Endothelial cell (in vitro differentiated cells): ENCODE data around the gene MED27. TPM values are rescaled to one million over a fixed set of nuclear protein-coding genes. Genes with fewer than 3 reads are reported as not detected.

Experiments used
- DNase-seq: peaks from one replicate; pipeline ENCODE4 v3.0.0; 2021; ENCODE audit warnings: low spot score
- H3K27ac Mint-ChIP-seq: one replicate; pipeline ENCODE4 v1.8.0; 2021; ENCODE audit warnings: mixed read lengths, inconsistent platforms; ENCODE audit not compliant: unreplicated experiment
- H3K27me3 Mint-ChIP-seq: one replicate; pipeline ENCODE4 v1.8.0; 2021; ENCODE audit warnings: mild to moderate bottlenecking, moderate library complexity, mixed read lengths, inconsistent platforms; ENCODE audit not compliant: unreplicated experiment
- H3K36me3 Mint-ChIP-seq: one replicate; pipeline ENCODE4 v1.8.0; 2021; ENCODE audit warnings: mild to moderate bottlenecking, low read depth, mixed read lengths, inconsistent platforms; ENCODE audit not compliant: unreplicated experiment
- H3K4me1 Mint-ChIP-seq: one replicate; pipeline ENCODE4 v1.8.0; 2021; ENCODE audit warnings: mild to moderate bottlenecking, mixed read lengths, inconsistent platforms; ENCODE audit not compliant: unreplicated experiment
- H3K4me3 Mint-ChIP-seq: one replicate; pipeline ENCODE4 v1.8.0; 2021; ENCODE audit warnings: mild to moderate bottlenecking, mixed read lengths, inconsistent platforms; ENCODE audit not compliant: unreplicated experiment
- H3K9me3 Mint-ChIP-seq: one replicate; pipeline ENCODE4 v1.8.0; 2021; ENCODE audit warnings: mixed read lengths, inconsistent platforms; ENCODE audit not compliant: unreplicated experiment
- CTCF ChIP-seq: fragments of 200-600 bp; sonication (generic); IDR thresholded peaks from one replicate; pipeline ENCODE4 v1.5.0; 2021; ENCODE audit warnings: antibody characterized with exemption; ENCODE audit not compliant: unreplicated experiment
- total RNA-seq: library from RNA; stranded (reverse); fragmentation: NEBNext Ultra II Directional; extraction: Animal tissue kit (Norgen Biotek cat#: 25700); gene quantifications from one replicate; pipeline ENCODE4 v1.2.1, GENCODE V29; 2021; ENCODE audit not compliant: unreplicated experiment

MED27 gene
- total RNA-seq, 1 donor from 2014 or later: 24.0 TPM

- no peak overlapping the region for H3K4me3 Mint-ChIP-seq
Observed at GRCh38 chr9:131872702-131873101, 207.0 kb downstream of the MED27 start.

GRCh38 chr9:131872006-131872405 is 207.7 kb downstream of the MED27 start:
- peaks cover 2% of the 10 kb centered on the region for H3K27me3 Mint-ChIP-seq
- DNase-seq: peak; percentile 24
- TF ChIP-seq CTCF: peak; percentile 63
- H3K4me1 Mint-ChIP-seq: peaks cover 3% of the 10 kb centered on the region
- H3K36me3 Mint-ChIP-seq: peaks cover 5% of the 10 kb centered on the region
- no peaks in the 10 kb centered on the region for H3K9me3 Mint-ChIP-seq
- no peak overlapping the region for H3K27ac Mint-ChIP-seq
- no peak overlapping the region for H3K4me3 Mint-ChIP-seq

More at GRCh38 chr9:131872702-131873101, 207.0 kb downstream of the MED27 start:
- DNase-seq: no peak
- Mint-ChIP-seq H3K9me3 (no peaks in the 10 kb centered on the region), H3K27ac (no peak overlapping the region), H3K4me1 (peaks cover 3% of the 10 kb centered on the region), H3K36me3 (peaks cover 5% of the 10 kb centered on the region), H3K27me3 (peaks cover 2% of the 10 kb centered on the region)
- TF ChIP-seq CTCF: no peak

DNA sequence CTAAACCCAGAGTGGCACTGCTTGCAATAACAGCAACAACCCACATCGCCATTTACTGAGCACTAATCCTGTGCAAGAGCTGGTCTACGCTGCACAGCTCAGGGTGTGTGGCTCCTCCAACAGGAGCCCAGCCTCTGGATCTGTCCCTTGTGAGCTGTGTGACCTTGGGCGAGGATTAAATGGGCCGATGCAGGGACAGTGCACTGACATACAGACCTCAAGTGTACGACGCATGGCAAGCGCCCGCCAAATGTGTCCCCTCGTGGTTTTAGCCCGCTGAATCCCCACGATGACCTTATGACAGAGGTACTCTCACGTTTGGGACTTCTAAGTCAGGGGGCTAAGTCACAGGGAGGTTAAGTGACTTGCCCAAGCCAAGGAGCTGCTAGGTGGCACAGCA is 209.5 kb downstream of the MED27 start:
- H3K9me3 Mint-ChIP-seq: no peaks in the 10 kb centered on the region

GRCh38 chr9:131869348-131869747 is 210.3 kb downstream of the MED27 start:
- H3K27me3 Mint-ChIP-seq: peaks cover 2% of the 10 kb centered on the region
- H3K27ac Mint-ChIP-seq: no peak overlapping the region
- peaks cover 3% of the 10 kb centered on the region for H3K4me1 Mint-ChIP-seq
- no peak for TF ChIP-seq CTCF
- H3K4me3 Mint-ChIP-seq: no peak overlapping the region
- H3K36me3 Mint-ChIP-seq: peaks cover 5% of the 10 kb centered on the region
- no peaks in the 10 kb centered on the region for H3K9me3 Mint-ChIP-seq
- no peak for DNase-seq

More for the DNA sequence above, 209.5 kb downstream of the MED27 start:
- H3K4me3 Mint-ChIP-seq: no peak overlapping the region
- H3K27me3 Mint-ChIP-seq: peaks cover 2% of the 10 kb centered on the region
- H3K36me3 Mint-ChIP-seq: peaks cover 5% of the 10 kb centered on the region
- no peak for TF ChIP-seq CTCF
- no peak for DNase-seq
- no peak overlapping the region for H3K27ac Mint-ChIP-seq
- peaks cover 3% of the 10 kb centered on the region for H3K4me1 Mint-ChIP-seq

DNA sequence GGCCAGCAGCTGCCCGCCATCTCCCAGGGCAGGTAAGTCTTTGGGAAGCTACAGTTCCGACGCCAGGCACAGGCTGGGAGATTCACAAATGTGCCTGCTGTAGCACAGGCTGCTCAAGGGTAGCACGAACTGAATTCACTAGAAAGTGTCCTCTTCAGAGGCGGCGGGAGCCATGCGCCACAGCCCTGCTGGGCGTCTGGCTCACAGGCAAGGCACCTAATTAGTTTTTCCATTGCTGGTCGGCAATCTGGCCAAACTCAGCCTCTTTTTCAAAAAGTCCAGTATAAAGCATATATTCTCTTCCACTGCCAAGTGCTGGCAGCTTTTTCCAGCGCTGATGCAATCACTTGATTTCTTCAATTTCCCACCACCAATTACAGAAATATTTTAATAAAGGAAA is 210.9 kb downstream of the MED27 start:
- no peak overlapping the region for H3K4me3 Mint-ChIP-seq
- H3K27me3 Mint-ChIP-seq: peaks cover 2% of the 10 kb centered on the region
- no peak for DNase-seq
- TF ChIP-seq CTCF: no peak
- H3K36me3 Mint-ChIP-seq: peaks cover 5% of the 10 kb centered on the region
- H3K9me3 Mint-ChIP-seq: no peaks in the 10 kb centered on the region
- peaks cover 3% of the 10 kb centered on the region for H3K4me1 Mint-ChIP-seq
- no peak overlapping the region for H3K27ac Mint-ChIP-seq
